DND-41 (cell line): ENCODE data around the gene PPP1CC.

Experiments
- CTCF ChIP-seq: IDR thresholded peaks from 2 replicates; pipeline ENCODE4 v1.5.1; 2012; ENCODE audit warnings: borderline replicate concordance, low read length, moderate library complexity, mild to moderate bottlenecking; ENCODE audit not compliant: poor library complexity, severe bottlenecking; ENCODE audit errors: extremely low read depth
- EZH2 ChIP-seq: IDR thresholded peaks from 3 replicates; pipeline ENCODE4 v1.6.1; 2012; ENCODE audit warnings: borderline replicate concordance, low read depth, mild to moderate bottlenecking, moderate library complexity, low read length, inconsistent platforms; ENCODE audit not compliant: severe bottlenecking

- TF ChIP-seq CTCF (no peak), EZH2 (no peak)
Measured at GRCh38 chr12:110744151-110744571, 1.5 kb upstream of the PPP1CC start.
